Measurements from ENCODE around the gene DDX25.
"Not testable (repeated sequence)": the region's sequence is repeated elsewhere in the genome, so short reads cannot be mapped to it uniquely, and the experiment has no call there.

The DDX25 gene

GRCh38 chr11:125903711-125904659 is at the start of gene DDX25:
TSS of gene DDX25 (plus strand) at chr11:125904508. CDS start at chr11:125904518, 10 bp downstream.
- no peak for DNase-seq (ENCODE audit: low read depth in 2 of 3, low spot score in 2 of 3)

DNA sequence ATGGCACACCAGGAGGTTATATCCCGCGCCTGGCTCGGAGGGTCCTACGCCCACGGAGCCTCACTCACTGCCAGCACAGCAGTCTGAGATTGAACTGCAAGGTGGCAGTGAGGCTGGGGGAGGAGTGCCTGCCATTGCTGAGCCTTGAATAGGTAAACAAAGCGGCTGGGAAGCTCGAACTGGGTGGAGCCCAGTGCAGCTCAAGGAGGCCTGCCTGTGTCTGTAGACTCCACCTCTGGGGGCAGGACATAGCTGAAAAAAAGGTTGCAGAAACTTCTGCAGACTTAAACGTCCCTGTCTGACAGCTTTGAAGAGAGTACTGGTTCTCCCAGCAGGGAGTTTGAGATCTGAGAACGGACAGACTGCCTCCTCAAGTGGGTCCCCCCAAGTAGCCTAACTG is 46.6 kb upstream of the DDX25 start:
- DNase-seq (ENCODE audit: low read depth in 2 of 3, low spot score in 2 of 3): not testable (repeated sequence)

GRCh38 chr11:125862786-125863185 is 41.5 kb upstream of the DDX25 start:
- DNase-seq (ENCODE audit: low read depth in 2 of 3, low spot score in 2 of 3): not testable (repeated sequence)

DNA sequence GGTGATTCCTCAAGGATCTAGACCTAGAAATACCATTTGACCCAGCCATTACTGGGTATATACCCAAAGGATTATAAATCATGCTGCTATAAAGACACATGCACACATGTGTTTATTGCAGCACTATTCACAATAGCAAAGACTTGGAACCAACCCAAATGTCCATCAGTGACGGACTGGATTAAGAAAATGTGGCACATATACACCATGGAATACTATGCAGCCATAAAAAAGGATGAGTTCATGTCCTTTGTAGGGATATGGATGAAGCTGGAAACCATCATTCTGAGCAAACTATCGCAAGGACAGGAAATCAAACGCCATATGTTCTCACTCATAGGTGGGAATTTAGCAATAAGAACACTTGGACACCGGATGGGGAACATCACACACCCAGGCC is 39.0 kb upstream of the DDX25 start:
- DNase-seq (ENCODE audit: low read depth in 2 of 3, low spot score in 2 of 3): not testable (repeated sequence)

GRCh38 chr11:125869521-125869920 is 34.8 kb upstream of the DDX25 start:
- DNase-seq (ENCODE audit: low read depth in 2 of 3, low spot score in 2 of 3): no peak

GRCh38 chr11:125871391-125872137 is 32.7 kb upstream of the DDX25 start:
- no peak for DNase-seq (ENCODE audit: low read depth in 2 of 3, low spot score in 2 of 3)

GRCh38 chr11:125872138-125872491 is 32.2 kb upstream of the DDX25 start:
- DNase-seq (ENCODE audit: low read depth in 2 of 3, low spot score in 2 of 3): no peak

DNA sequence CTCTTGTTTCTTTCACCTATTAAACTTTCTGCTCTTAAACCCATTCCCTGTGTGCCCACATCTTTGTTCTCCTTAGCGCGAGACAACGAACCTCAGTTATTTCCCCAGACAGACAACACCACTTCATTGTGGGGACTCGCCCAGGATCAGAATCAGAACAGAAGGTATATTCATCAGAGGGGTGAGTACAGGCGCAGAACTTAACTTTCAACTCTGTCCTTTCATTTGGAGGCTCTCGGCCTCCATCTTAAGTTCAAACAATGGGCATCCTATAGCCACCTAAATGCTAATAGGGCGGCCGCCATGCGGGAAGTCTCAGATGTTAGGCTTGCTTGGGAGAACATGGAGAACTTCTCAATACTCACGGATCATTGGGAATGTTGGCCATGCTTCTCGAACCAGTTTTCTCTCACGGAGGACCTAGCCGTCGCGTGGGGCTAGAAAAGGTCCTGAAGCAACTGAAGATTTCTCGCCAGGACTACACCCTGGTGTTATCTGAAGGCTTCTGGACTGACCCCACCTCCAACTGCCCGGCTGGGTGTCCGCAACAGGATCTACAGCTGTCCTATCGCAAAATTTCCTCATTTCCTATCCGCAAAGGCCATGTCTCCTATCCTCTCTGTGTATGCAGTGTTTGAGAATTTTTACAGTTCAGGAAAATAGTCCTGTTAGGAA is 30.3 kb upstream of the DDX25 start:
- no peak for DNase-seq (ENCODE audit: low read depth in 2 of 3, low spot score in 2 of 3)

- no peak for DNase-seq (ENCODE audit: low read depth in 2 of 3, low spot score in 2 of 3)
Observed at GRCh38 chr11:125874556-125875124, 29.7 kb upstream of the DDX25 start.

- DNase-seq (ENCODE audit: low read depth in 2 of 3, low spot score in 2 of 3): no peak
Observed at GRCh38 chr11:125881291-125881690, 23.0 kb upstream of the DDX25 start.

DNA sequence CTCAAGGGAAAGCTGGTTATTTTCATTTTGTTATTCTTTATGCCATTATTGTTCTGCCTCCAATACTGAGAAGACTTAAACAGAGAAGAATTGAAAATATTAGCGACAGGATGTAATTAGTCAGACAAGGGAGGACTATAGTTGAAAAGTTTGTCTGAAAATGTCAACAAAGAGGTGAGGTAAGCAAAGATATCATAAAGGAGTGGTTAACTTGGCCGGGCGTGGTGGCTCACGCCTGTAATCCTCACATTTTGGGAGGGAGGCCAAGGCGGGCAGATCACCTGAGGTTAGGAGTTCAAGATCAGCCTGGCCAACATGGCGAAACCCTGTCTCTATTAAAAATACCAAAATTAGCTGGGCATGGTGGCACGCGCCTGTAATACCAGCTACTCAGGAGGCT is 20.9 kb upstream of the DDX25 start:
- DNase-seq (ENCODE audit: low read depth in 2 of 3, low spot score in 2 of 3): no peak

DNA sequence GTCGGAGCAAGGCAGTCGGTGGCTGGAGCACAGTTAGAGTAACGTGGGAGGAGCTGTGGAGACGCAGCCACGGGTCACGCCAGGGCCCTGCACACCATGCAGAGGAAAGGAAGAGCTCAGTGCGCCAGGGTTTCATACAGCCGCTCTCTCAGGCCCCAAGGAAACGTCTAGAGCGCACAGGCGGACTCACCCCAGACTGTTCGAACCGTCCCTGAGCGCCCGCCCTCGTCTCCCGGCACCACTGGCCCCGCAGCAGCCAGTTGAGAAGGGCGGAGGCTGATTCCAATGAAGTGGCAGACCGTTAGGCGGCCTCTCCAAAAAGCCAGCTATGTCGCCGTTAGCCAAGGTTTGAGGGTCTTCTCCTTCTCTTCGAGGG is 17.3 kb upstream of the DDX25 start:
- DNase-seq (ENCODE audit: low read depth in 2 of 3, low spot score in 2 of 3): peak in 1 of 3 experiments; percentile 37

- peak; percentile 97 for DNase-seq (ENCODE audit: low read depth in 2 of 3, low spot score in 2 of 3)
Observed at GRCh38 chr11:125887373-125888324, 16.7 kb upstream of the DDX25 start, which contains the start of gene HYLS1. TSS of gene HYLS1 (plus strand) at chr11:125887668. CDS start at chr11:125899369, 11,701 bp downstream.

GRCh38 chr11:125890447-125891100 is 13.7 kb upstream of the DDX25 start:
- no peak for DNase-seq (ENCODE audit: low read depth in 2 of 3, low spot score in 2 of 3)

DNA sequence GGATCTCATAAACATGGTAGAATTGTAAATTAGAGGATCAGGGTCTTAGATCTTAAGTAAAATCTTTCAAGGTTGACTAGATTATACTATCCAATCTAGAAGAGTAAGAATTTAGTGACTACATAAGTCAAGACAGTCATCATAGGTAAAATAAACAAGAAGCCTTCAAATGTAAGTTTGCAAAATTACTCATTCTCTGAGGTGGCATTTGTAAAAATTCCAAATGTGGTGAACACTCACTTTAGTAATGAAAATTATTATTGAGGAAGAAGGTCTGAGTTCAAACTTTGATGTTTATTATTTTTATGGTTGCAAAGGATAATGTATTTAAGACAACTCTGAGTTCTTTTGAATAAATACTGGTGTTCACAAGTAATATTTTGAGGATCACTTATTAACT is 12.2 kb upstream of the DDX25 start:
- no peak for DNase-seq (ENCODE audit: low read depth in 2 of 3, low spot score in 2 of 3)

DNA sequence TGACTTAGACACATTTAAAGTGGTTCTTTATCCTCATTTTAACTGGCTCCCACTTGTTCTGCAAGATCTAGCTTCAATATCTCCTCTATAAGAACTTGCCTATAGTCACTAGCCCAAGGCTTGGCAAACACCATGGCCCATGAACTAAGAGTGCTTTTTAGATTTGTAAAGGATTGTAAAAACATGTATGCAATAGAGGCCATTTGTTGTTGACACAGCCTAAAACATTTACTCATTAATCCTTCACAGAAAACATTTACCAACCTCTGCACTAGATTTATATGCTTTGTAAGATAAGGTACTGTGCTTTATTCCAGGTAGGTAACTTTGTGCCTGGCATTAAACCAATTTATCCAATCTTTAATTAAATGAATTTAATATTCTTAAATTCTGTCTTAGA is 11.3 kb upstream of the DDX25 start:
- DNase-seq (ENCODE audit: low read depth in 2 of 3, low spot score in 2 of 3): no peak

DNA sequence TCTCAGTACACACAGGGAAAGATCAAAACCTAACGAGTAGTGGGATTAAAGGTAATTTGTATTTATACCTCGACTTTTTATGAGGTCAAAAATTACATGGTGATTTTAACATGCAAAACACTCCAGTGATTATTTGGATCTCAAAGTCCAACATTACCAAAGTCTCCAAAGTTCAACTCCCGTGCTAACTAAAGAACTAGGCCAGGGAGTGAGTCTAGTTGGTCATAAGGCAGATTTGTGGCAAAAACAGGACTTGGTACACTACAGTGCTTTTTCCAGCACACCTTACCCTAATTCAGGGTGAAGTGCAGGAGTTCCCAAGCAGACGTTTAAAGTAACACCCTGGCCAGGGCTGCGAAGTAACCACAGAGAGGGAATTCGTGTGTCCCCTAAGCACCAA is 2.4 kb upstream of the DDX25 start:
- no peak for DNase-seq (ENCODE audit: low read depth in 2 of 3, low spot score in 2 of 3)

GRCh38 chr11:125902277-125902926 is 1.9 kb upstream of the DDX25 start:
- DNase-seq (ENCODE audit: low read depth in 2 of 3, low spot score in 2 of 3): no peak
